ENCODE results near the gene EHF.

EHF gene

GRCh38 chr11:34626393-34626792 lies 5.5 kb downstream of the EHF start:
- no peak overlapping the region for H3K4me3 ChIP-seq (ENCODE audit: low read depth, low read length)
- TF ChIP-seq, protein P1, sequence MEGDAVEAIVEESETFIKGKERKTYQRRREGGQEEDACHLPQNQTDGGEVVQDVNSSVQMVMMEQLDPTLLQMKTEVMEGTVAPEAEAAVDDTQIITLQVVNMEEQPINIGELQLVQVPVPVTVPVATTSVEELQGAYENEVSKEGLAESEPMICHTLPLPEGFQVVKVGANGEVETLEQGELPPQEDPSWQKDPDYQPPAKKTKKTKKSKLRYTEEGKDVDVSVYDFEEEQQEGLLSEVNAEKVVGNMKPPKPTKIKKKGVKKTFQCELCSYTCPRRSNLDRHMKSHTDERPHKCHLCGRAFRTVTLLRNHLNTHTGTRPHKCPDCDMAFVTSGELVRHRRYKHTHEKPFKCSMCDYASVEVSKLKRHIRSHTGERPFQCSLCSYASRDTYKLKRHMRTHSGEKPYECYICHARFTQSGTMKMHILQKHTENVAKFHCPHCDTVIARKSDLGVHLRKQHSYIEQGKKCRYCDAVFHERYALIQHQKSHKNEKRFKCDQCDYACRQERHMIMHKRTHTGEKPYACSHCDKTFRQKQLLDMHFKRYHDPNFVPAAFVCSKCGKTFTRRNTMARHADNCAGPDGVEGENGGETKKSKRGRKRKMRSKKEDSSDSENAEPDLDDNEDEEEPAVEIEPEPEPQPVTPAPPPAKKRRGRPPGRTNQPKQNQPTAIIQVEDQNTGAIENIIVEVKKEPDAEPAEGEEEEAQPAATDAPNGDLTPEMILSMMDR (IDR thresholded peaks at IDR 0.05; ENCODE audit: low read depth, low read length, missing control alignments): no peak
- in situ Hi-C loops (cut with HindIII; ENCODE audit: low sequenced_read_pairs): no loop called here
- no peak for DNase-seq (ENCODE audit: low read depth)

- no peak for DNase-seq (ENCODE audit: low read depth)
- in situ Hi-C loops (cut with HindIII; ENCODE audit: low sequenced_read_pairs): no loop called here
- TF ChIP-seq, protein P1 (IDR thresholded peaks at IDR 0.05; ENCODE audit: low read depth, low read length, missing control alignments): no peak
- H3K4me3 ChIP-seq (ENCODE audit: low read depth, low read length): no peak overlapping the region
Observed at GRCh38 chr11:34627197-34627596, 6.3 kb downstream of the EHF start.

DNA sequence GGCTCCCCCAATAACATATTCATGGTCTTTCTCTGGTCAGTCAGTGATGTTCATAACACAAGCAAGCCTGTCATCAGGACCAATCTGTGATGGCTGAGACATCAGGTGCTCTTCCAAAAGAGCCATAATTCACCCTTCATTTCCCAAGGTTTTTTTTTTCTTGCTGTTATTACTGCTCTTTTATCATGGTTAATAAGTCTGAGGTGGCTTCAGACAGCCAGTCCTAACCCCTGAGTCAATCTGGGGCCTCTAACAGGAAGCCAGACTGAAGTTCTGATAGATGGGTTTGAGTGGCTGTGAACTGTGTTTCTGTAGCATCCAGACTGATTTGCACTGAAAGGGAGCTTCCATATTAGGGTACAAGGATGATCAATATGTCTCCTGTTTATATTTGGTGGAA lies 8.8 kb downstream of the EHF start:
- TF ChIP-seq, protein P1 (IDR thresholded peaks at IDR 0.05; ENCODE audit: low read depth, low read length, missing control alignments): no peak
- H3K4me3 ChIP-seq (ENCODE audit: low read depth, low read length): no peak overlapping the region
- no peak for DNase-seq (ENCODE audit: low read depth)
- in situ Hi-C loops (cut with HindIII; ENCODE audit: low sequenced_read_pairs): no loop called here

DNA sequence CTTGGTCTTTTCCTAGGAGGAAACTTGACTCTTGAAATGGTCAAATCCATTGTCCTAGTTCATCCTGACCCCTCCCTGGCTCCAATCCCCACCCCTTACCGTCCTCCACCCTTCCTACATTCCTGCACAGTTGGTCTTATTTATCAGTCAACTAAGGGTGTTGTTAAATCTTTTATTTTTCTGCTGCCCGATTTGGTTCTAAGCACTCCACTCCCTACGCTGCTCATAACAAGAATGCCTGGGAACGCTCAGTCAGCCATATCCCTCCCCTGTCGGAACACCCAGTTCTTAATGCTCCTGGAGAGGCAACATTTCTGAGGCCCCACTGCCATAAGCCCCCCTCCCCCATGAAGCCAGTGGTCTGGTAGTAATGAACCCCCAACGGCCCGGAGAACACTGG lies 9.7 kb downstream of the EHF start:
- TF ChIP-seq, protein P1 (IDR thresholded peaks at IDR 0.05; ENCODE audit: low read depth, low read length, missing control alignments): no peak
- in situ Hi-C loops (cut with HindIII; ENCODE audit: low sequenced_read_pairs): no loop called here
- H3K4me3 ChIP-seq (ENCODE audit: low read depth, low read length): no peak overlapping the region

DNA sequence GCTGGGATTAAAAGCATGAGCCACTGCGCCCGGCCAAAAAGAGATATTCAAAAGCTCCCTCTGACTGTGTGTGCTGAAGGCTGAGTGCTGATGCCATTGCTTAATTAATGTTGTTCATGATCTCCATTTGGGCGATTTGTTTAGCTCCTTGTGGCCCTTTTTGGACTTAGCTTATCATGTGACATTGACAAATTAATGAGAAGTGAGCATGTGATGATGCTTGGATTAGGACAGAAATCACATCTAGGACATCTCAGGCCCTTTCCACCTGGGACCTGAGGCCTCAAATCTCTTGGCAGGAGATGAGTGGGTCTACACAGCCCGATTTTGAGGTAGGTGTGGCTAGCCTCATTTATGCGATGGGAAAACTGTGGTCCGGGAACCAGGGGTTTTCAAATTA lies 10.4 kb downstream of the EHF start:
- in situ Hi-C loops (cut with HindIII; ENCODE audit: low sequenced_read_pairs): no loop called here
- TF ChIP-seq, protein P1 (IDR thresholded peaks at IDR 0.05; ENCODE audit: low read depth, low read length, missing control alignments): no peak
- H3K4me3 ChIP-seq (ENCODE audit: low read depth, low read length): no peak overlapping the region

More for the DNA sequence above, 9.7 kb downstream of the EHF start:
- no peak for DNase-seq (ENCODE audit: low read depth)

GRCh38 chr11:34631737-34632104 lies 10.8 kb downstream of the EHF start:
- H3K4me3 ChIP-seq (ENCODE audit: low read depth, low read length): no peak overlapping the region
- DNase-seq (ENCODE audit: low read depth): no peak
- in situ Hi-C loops (cut with HindIII; ENCODE audit: low sequenced_read_pairs): no loop called here
- TF ChIP-seq, protein P1 (IDR thresholded peaks at IDR 0.05; ENCODE audit: low read depth, low read length, missing control alignments): no peak

More for the DNA sequence above, 10.4 kb downstream of the EHF start:
- DNase-seq (ENCODE audit: low read depth): no peak

Measured in astrocyte of the cerebellum (primary cell).